HG03521 (cell line): Measurements from ENCODE around the gene MFAP4.

Experiments
- ATAC-seq: cut with Tn5 transposase; IDR thresholded peaks from one replicate; pipeline ENCODE4 v1.9.1; 2021; ENCODE audit warnings: mild to moderate bottlenecking, moderate library complexity; ENCODE audit not compliant: unreplicated experiment

The MFAP4 gene

DNA sequence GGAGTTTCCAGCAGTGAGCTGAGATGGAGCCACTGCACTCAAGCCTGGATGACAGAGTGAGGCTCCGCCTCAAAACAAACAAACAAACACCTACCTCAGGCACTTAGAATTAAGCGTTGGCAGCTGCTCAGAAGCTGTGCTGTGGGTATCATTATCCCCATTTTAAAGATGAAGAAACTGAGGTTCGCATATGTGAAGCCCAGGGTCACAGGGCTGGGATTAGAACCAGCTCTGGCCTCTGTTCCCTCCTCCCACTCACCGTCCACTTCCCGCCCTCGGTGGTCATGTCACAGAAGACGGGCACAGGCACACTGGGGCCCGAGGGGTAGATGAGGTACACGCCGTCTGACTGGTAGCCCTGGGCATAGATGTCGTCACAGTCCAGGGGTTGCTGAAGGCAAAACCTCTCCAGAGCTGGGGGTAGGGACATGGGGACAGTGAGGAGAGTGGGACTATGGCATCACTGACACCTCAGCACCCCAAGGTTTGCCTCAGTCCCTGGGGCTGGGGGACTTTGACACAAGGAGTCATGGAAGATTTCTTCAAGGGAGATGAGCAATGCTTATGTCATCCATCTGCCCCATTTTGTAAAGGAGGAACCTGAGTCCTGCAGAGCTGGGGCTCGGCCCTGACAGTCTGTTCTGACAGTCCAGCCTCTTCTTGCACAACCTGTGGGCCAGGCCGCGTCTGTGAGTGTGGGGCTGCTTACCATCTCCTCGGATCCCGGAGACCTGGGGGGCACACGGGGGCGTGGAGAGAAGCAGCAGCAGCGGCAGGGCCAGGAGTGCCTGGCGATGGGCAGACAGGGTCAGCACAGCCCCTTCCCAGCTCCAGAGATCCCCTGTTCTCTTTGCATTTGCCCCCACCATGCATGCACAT is 700 bp downstream of the MFAP4 start:
- ATAC-seq: no peak

DNA sequence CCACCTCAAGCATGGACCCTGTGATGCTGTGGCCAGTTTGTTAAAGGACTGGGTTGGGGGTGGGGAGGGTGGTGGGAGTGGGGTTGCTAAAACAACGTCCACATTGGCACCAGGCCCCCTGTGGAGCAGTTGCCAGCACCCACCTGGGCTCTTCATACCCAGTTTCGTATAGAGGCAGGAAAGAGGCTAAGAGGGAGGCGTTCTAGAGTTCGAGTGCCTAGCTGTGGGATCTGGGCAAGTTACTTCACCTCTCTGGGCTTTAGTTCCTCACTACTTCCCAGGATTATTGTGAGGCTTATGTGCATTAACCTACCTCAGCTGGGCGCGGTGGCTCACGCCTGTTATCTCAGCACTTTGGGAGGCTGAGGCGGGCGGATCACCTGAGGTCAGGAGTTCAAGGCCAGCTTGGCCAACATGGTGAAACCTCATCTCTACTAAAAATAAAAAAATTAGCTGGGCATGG is 1.4 kb downstream of the MFAP4 start:
- ATAC-seq: no peak

DNA sequence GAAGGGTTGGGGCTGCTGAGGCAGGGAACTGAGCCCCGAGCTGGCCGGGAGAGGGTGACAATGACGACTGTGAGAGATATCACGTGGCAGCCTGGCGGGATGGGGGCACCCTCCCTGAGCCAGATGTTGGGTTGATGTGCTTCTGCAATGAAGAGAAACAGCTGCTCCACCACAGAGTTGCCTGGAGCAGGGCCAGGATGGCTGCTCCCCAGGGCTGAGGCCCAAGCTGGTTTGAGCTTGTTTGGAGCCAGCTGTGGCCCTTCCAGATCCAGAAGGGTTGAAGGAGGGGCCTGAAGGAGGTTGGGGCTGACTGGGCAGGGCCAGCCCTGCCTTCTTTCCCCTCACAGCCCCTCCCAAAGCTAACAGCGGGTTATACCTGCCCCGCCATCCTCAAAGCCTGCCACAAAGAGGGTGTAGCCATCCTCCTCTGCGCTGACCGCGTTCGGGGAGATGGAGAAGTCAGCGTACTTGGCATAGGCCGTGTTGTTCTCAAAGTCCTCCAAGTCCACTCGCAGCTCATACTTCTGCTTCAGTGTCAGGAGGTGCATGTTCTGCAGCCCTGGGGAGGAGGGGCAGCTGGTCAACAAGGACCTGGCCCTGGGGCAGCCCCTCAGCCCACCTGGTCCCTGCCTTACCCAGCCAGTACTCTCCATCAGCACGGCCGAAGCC is 2.1 kb downstream of the MFAP4 start:
- no peak for ATAC-seq

DNA sequence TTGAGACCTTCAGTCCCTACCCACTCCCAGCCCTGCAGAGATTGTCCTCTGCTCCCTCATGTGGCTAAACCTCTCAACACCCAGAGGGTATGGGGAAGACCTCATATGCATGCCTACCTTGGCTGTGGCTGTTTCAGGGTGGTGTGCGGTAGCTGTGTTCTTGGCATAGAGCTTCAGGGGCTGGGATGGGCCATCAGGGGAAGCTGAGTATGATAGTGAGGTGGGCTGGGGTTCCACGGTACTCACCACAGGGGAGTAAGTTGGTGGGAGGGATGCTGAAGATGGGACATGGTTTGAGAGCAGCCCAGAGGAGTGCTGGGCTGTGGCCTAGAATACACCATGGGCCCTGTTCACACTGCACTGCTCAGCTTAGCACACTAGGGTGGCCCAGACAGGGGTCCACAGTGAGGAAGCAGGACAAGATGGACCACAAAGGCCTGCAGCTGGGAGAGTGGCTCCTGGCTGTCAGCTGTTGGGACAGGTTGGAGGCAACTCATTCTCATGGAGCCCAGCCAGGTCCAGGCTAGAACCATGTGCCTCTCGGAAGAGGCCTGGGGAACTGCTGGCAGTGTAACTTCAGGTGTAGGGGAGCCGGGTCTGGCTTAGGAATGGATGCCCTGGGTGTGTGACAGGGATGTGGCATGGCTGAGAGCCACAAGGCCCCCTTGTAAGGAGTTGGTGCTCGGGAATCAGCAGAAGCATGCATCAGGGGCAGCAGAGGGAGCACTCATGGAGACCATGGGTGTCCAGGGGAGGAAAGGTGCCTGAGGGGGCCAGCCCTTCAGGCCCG is 3.1 kb downstream of the MFAP4 start:
- ATAC-seq: no peak

DNA sequence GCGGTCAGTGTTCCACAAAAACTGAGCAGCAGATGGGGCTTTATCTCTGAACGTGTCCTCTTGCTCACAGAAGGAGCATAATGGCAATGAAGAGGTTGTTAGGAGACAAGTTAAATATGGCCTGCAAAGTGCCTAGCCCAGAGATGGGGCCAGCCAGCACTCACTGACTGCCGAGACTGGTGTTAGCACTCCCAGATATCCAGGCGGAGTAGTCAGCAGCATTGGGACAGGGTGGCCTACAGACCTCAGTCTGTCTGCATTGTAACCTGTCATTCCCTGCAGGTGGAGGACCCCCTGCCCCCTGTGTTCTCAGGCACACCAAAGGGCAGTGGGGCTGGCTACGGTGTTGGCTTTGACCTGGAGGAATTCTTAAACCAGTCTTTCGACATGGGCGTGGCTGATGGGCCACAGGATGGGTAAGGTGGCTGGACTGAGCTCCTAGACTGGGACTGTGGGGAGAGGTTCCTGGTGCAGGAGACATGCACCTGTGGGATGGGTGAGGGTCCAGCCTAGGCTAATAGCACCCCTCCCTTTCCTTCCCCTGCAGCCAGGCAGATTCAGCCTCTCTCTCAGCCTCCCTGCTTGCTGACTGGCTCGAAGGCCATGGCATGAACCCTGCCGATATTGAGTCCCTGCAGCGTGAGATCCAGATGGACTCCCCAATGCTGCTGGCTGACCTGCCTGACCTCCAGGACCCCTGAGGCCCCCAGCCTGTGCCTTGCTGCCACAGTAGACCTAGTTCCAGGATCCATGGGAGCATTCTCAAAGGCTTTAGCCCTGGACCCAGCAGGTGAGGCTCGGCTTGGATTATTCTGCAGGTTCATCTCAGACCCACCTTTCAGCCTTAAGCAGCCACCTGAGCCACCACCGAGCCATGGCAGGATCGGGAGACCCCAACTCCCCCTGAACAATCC is 4.2 kb downstream of the MFAP4 start:
- no peak for ATAC-seq

DNA sequence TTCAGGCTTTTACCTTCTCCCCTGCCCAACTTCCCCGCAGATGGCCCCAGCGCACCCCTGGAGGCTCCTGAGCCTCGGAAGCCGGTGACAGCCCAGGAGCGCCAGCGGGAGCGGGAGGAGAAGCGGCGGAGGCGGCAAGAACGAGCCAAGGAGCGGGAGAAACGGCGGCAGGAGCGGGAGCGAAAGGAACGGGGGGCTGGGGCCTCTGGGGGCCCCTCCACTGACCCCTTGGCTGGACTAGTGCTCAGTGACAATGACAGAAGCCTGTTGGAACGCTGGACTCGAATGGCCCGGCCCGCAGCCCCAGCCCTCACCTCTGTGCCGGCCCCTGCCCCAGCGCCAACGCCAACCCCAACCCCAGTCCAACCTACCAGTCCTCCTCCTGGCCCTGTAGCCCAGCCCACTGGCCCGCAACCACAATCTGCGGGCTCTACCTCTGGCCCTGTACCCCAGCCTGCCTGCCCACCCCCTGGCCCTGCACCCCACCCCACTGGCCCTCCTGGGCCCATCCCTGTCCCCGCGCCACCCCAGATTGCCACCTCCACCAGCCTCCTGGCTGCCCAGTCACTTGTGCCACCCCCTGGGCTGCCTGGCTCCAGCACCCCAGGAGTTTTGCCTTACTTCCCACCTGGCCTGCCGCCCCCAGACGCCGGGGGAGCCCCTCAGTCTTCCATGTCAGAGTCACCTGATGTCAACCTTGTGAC is 5.1 kb downstream of the MFAP4 start:
- no peak for ATAC-seq

DNA sequence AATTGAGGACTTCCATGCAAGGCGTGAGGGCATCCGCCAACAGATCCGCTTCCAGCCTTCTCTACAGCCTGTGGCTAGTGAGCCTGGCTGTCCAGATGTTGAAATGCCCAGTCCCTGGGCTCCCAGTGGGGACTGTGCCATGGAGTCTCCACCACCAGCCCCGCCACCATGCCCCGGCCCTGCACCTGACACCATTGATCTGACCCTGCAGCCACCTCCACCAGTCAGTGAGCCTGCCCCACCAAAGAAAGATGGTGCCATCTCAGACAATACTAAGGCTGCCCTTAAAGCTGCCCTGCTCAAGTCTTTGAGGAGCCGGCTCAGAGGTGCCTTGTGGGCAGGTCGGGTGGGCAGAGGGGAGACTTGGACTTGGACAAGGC is 5.6 kb downstream of the MFAP4 start:
- ATAC-seq: no peak

DNA sequence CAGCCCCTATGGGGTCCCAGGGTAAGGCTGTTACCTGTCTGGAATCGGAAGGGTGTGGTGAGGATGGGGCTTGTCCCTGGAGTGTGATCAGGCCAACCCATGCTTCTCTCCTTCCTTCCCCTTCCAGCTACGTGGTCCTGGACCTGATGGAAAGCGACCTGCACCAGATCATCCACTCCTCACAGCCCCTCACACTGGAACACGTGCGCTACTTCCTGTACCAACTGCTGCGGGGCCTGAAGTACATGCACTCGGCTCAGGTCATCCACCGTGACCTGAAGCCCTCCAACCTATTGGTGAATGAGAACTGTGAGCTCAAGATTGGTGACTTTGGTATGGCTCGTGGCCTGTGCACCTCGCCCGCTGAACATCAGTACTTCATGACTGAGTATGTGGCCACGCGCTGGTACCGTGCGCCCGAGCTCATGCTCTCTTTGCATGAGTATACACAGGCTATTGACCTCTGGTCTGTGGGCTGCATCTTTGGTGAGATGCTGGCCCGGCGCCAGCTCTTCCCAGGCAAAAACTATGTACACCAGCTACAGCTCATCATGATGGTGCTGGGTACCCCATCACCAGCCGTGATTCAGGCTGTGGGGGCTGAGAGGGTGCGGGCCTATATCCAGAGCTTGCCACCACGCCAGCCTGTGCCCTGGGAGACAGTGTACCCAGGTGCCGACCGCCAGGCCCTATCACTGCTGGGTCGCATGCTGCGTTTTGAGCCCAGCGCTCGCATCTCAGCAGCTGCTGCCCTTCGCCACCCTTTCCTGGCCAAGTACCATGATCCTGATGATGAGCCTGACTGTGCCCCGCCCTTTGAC is 6.3 kb downstream of the MFAP4 start:
- ATAC-seq: no peak

DNA sequence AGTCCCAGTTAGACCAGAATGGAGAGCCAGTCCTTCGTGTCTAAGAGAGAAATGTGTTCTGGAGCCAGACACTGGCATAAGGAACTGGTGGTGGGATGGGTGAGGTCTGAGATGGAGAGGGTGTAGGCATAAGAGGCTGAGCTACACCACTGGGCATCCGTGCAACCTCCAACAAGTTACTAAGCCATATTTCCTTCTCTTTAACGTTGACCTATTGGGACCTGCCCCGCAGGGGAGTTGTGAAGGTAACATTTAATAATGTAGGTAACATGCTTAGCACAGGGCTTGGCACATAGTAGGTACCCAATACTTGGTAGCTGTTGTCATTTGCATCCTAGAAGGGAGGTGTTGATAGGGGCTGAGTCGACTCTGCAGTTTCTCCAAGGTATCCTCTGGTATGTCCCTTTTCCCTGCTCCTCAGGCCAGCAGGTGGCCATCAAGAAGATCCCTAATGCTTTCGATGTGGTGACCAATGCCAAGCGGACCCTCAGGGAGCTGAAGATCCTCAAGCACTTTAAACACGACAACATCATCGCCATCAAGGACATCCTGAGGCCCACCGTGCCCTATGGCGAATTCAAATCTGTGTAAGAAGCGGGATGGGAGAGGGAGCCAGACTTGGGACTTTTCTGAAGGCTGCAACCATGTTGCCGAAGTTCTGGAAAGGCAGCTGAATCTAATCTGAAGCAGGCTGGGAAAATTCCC is 7.5 kb downstream of the MFAP4 start:
- no peak for ATAC-seq

DNA sequence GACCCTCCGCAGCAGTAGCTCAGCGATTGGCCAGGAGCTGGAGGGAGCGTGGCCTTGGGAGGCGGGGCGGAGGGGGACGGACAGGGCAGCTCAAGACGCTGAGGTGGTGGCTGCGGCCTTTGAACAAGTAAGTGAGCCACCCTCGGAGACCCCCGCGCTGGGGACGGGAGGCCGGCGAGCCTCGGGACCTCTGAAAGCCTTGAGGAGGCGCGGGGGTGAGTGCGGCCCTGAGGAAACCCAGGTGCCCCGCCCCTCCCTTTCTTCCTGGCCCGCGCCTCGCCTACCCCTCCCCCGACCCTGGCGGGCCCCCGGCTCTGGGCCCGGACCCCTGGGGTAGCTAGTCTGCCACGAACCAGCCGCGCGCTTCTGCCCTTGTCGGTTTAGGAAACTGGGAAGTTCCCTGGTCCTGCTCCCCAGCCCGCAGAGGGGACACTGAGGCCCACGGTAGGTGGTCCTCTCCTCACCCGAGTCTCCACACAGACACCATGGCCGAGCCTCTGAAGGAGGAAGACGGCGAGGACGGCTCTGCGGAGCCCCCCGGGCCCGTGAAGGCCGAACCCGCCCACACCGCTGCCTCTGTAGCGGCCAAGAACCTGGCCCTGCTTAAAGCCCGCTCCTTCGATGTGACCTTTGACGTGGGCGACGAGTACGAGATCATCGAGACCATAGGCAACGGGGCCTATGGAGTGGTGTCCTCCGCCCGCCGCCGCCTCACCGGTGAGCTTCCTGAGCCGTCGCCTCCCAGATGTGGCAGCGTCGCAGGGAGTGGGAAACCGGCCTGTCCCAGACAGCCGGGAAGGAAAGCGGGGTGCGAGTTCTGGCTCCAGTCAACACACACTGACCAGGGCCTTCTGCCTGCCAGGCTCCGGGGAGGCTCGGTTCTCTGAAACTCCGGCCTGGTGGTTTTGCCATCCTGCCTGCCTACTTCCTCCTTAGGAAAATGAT is 8.3 kb downstream of the MFAP4 start, which contains the start of gene MAPK7:
Gene MAPK7 (plus strand): TSS at position 83 of the 945 bp plus-strand sequence. CDS start 403 bp downstream, at position 486.
- peak; percentile 2 for ATAC-seq

DNA sequence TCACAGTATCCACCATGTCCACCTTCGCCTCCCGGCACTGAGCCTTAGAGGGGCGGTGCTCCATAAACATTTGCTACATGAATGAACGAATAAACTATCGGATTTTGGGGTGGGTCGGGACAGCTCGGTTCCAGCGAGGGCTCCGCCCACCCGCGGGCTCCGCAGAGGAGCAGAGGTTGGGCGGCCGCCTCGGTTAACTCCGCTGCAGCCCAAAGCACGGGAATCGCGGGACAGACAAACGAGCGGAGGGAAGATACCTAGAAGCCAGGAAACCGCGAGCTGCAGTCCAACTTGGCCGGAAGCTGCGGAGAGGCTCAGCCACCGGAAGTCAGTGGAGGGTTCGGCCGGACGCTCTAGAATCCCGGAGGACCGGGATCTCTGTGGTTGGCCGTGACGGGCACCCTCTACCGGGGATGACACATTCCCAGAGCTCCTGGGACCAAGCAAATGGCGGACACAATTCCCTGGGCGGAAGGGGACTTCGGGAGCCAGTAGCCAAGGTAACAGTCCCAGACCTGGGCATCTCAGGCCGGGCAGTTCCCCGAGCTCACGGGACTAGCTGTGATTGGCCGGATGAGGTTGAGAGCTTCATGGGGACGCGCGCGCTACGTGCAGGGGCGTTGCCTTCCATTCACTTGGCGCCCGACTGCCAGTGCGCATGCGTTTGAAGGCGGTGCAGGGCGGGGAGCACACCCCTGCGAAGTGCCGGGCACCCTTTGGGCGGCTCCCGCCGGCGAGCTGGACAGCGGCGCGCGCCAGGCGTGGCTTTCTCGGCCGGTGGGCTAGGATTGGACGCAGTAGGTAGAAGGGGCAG is 9.2 kb downstream of the MFAP4 start:
- ATAC-seq: peak; percentile 89

DNA sequence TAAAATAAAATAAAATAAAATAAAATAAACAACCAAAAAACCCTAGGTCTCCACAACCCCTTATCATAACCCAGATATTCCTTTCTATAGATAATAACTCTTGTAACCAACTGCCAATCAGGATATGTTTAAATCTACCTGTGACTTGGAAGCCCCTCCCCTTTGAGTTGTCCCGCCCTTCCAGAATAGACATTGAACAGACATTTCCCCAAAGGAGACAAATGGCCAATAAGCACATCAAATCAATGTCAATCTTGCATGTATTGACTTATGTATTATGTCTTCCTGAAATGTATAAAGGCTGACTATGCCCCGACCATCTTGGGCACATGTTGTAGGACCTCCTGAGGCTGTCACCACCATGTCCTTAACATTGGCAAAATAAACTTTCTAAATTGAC is 10.2 kb downstream of the MFAP4 start:
- no peak for ATAC-seq

DNA sequence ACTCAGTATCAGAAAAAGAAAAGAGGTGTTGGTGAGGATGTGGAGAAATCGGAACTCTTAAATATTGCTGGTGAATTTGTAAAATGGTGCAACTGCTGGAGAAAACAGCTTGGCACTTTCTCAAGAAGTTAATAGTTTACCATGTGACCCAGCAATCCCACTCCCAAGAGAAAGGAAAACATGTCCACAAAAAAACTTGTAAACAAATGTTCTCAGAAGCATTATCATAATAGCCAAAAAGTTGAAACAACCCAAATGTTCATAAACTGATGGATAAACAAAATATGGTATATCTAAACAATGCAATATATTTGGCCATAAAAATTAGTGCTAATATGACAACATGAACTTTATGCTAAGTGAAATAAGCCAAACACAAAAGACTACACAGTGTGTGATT is 11.3 kb downstream of the MFAP4 start:
- no peak for ATAC-seq

DNA sequence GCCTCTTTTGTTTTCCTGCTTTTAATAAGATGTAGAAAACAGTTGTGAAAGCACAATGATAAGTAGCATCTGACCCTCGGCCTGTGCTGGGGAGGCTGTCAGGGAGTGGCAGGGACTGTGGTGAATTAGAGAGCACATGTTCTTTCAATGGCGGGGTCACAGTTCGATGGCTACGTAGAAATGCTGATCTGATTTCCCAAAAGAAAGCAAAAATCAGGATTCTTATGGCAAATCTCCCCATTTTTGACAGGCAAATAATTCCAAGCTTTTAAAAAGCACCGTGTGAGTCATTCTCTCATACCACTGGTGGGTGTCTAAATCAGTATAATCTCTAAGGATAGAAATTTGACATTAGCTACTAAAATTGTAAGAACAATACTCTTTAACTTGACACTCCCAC is 12.9 kb downstream of the MFAP4 start:
- ATAC-seq: no peak

DNA sequence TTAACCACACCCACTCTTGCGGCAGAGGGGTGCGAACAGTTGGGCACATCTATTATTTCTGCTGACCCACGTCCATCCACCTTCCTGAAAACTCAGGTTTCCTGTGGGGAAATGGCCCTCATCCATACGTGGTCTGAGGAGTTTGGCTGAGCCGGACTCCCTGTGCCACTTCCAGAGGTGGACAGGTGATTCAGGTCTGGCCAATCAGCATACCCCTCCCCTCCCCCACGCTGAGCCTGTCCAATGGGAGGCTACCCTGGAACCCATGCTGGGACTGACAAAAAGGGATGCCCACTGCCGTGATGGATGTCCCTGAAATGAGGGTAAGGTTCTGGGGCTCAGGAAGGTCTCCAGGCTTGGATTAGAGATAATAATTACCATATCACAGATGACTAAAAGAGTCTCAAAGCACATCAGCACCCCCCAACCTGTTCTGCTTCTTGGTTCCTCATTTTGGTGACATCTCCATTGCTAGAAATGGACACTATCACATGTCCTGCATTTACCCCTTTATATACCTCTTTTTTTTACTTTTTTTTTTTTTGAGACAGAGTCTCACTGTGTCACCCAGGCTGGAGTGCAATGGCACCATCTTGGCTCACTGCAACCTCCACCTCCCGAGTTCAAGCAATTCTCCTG is 14.0 kb downstream of the MFAP4 start:
- no peak for ATAC-seq

DNA sequence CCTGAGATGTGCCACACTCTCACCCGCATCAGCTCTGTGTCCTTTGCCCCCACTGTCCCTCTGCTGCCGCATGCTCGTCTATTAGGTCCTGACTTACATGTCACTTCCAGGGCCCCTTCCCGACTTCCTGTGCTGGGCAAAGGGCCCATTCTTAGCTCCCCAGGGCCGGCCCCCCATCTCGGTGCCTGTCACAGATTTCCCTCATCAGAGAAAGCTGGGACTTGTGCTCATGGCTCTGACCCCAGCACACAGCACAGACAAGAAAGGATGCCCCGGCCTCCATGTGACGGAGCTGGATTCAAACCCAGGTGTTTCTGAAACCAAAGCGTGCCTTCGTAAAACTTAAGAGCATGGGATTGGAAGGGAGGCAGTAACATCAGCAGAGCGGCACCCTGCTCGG is 14.6 kb downstream of the MFAP4 start:
- no peak for ATAC-seq
